ENCODE data around the gene PTPRE.

Gene PTPRE

DNA sequence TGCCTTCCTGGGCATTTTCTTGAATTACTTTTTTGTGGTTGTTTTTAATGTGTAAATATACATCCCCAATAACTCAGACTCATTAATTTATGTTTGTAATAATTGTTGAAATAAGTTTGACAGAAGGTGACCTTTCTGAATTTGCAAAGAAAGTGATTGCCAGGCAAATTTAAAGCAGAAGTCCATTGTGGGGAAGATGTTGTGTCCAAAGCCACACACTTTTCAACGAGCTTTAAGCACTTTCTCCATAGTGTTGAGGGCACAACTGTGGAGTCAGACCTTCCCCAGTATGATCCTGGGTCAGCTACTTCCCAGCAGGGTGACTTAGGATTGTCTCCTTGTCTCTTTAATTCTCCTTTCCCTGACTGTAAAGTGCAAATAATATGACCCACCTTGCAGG, 52.5 kb downstream of the PTPRE start:
- DNase-seq = no peak

DNA sequence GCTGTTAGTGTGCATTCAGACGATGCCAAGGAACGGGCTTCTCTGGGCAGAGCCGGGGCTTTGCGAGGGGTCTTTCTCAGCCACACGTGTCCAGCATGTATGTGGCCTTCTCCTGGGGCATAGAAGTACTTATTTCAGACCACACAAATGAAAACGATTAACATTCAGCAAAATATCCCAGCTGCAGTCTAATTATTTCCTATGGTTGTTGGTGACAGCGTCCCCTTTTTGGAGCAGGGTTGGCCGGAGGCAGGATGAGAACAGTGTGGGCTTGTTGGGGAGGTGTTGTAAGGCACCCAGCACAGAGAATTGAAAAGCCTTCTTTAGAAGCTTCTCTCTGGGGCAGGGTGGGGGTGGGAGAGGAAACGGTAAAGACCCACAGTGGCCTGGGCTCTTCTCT, 54.2 kb downstream of the PTPRE start:
- no peak for DNase-seq

GRCh38 chr10:127962205-127962604, 55.3 kb downstream of the PTPRE start:
- DNase-seq = no peak

DNA sequence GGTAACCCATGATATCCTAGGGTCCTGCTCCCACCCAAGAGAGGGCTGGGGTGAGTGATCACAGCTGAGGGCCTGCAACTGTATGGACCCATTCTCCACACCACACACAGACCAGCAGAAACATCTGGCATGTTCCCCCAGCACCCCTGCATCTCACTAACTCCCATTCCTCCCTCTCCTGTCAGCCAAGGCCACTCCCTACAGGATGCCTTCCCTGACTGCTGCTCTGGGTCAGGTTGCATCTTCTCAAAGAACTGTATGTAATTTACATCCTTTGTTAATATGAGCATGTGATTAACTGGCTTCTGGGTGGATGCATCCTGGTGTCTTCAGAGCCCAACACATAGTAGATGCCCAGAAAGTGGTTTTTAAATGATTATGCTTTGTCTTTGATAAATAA, 56.2 kb downstream of the PTPRE start:
- no peak for DNase-seq

DNA sequence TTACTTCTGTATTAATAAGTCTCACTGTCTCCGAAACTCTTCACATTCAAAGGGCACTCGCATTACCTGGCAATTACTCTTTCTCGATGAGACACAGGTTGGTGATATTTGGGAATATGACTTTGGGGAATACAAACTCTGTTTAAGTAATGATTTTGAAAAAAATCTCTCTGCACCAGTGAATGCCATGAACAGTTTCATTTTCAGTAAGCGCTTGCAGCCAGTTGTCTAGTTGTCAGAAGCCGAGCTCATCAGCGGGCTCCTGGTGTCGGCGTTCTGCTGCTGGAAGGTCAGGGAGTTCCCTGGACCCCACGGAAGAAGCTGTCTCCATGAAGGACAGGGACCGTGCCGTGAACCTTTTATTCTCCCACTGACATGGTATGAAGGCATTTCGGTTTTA, 57.7 kb downstream of the PTPRE start:
- DNase-seq = no peak

DNA sequence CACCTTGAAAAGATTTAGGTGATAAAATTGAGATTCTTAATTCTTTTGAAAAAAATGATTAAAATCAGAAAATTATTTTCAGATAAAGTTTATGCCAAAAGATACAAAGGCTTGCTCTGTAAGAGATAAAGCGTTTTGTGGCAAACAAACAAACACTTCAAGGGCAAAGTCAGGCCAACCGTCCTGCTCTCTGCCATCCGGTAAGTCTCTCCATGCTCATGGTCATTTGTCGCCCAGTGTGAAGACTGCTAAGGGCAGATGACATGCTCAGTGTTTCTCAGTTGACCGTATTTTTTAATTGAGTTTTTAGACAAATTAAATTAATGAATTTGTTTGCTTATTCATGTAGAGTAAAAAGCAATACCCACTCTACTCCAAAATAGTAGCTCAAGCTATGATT, 60.0 kb downstream of the PTPRE start:
- DNase-seq = no peak

DNA sequence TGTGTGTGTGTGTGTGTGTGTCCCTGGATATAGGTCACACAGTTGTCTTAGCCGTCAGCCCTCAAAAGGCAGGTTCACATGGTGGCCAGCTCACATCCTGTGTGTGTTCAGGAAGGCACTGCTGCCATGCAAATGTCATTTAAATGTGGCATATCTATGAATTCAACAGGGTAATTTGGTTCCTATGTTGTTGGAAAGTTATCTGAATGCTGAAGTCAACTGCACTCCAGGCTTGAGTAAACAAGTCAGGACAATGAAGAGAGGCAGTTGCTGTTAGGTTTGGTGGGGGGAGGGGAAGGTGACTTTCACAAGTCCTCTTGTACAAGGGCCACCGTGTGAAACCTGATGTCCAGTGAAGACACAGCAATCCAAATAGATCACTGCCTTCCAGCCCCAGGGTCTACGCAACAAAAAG, 61.1 kb downstream of the PTPRE start:
- no peak for DNase-seq

DNA sequence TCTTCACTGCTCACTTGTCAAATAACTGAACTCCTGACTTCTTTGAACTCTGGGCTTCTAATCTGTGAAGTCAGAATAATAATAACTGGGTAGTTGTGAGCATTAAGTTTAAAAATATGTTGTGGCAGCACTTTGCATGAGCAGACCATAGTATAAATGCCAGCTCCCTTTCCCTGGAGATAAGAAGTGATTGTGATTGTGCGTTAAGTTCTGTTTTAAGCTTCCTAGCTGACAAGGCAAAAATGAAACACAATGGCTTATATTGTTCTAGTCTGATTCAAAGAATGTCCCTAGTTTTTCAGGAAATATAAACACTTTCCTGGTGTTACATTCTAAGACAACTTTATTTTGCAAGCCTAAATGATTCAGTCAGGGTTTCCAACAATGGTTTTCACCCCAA, 61.8 kb downstream of the PTPRE start:
- DNase-seq = no peak

DNA sequence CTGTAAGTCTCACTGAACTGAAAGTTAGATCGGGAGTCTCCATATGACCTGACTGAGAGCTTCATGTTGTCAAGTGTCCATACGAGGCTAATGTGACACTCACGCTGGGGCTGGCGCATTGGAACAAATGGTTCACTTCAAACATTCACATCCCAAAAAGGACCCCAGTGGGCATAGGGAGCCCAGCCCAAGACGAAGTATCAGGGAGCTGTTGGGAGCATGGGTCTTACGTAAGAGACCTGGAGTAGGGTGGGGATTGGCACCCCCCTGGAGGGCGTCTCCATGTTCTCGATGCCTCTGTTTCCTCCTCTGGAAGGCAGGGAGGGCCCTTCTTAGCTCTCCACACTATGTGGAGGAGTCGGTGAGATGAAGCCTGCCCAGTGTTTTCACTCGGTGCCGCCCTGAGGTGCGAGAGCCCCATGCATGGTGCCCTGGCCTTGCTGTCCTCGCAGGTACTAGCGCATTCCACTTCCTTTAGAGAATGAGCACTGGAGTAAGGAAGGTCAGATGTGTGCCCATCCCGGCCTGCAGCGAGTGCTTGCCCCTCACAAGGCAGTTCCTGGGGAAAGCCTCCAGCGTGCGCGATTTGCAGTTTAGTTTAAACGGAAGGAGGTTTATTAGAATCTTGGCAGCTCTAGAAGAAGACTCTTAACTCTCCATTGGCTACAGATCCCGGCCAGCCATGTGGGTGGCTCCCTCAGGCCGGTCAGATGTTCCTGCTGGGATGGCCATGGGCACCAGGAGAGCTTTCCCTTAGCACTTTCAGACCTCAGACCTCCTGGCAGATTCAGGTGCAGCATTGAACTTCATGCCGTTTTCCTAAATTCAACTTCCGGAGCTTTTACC, 64.4 kb downstream of the PTPRE start:
- DNase-seq = no peak

DNA sequence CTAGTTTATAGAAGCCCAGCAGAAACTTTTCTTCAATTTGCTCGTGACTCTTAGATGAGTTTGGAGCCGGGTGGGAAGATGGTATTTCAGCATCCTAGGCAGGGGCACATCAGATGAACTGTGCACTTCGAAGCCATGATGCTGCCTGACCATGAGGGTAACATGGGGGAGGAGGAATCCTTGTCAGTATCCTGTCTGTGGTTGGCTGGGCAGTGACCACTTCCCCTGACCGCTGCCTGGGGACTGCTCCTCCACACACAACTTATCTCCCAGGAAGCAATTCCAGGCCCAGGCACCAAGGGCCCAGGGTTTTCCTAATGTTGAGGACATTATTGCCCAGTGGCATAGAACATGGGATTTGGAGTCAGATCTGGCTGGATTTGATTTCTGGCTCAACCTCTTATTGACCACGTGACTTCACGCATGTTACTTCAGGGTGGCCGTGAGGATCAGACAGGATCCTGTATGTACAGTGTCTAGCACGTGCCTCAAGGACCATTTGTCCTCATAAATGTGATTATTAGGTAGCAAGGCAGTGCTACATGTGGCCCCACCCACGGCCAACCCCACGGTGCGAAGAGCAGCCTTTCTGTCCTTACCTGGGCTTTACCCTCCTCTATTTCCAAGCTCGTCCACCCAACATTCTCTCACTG, 65.2 kb downstream of the PTPRE start:
- no peak for DNase-seq

DNA sequence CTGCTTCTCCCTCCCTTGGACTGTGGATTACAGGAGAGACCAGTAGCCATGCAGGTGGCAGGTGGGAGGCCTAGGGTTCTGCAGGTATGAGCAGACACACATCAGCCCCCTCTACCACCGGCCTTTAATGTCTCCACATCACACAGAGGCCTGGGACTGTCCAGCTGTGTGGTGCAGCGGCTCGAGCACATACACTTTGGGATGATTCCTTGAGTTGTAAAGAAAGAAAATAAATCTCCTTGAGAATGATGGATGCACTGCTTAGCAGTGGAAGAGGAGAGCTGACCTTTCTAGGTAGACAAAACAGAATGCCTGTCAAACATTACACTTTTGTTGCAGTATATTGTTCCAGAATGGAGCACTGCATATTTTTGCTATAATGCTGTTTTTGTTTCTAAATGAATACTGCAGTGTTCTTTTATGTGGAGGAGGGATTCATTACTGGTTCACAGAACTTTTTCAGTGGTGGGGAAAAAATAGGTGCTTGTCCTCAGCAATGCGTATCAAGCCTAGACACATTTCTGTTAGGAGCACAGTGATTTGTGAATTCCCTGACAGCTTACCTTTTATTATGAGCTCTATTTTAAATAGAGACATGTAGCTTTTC, 66.0 kb downstream of the PTPRE start:
- no peak for DNase-seq

DNA sequence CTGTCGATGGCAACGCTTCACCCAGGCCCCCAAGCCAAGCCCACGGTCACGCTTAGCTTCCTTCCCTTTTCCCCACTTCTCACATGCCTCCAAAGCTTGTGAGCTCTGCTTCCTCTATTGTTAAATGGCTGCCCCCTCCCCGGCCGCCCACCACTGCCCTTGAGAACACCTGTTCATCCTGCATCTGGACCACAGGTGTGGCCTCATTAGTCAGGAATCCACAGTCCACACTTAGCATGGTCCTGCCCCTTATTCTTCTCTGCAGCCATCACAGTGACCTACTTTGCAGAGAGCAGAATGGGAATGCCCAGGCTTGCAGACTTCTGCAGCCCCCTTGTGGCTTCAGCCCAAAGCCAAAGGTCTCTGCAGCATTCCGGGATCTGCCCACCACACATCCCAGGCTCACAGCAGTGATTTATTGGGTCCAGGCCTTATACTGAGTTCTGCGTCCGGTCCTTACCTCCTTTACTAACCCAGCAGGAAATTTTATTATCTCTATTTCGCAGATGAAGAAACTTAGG, 66.9 kb downstream of the PTPRE start:
- no peak for DNase-seq

- no peak for DNase-seq
Observed at GRCh38 chr10:127974911-127975310, 68.0 kb downstream of the PTPRE start.

DNA sequence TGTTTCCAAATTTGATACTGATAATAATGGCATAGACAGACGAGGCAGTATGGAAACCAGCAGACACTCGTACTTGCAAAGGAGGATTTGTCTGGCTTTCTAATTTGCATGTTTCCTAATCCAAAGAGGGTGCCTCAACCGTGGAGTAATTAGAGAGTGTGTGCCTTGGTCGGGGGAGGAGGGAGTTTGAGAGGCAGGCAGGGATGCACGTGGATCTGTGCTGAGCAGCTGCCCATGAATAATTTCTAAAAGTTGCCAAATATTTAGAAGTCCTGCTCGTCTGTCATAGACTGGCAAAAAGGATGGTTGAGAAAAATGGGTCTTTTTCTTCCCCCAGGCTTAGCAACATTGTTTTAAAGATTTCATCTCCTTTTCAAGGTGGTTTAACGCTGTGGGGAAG, 69.4 kb downstream of the PTPRE start:
- no peak for DNase-seq

DNA sequence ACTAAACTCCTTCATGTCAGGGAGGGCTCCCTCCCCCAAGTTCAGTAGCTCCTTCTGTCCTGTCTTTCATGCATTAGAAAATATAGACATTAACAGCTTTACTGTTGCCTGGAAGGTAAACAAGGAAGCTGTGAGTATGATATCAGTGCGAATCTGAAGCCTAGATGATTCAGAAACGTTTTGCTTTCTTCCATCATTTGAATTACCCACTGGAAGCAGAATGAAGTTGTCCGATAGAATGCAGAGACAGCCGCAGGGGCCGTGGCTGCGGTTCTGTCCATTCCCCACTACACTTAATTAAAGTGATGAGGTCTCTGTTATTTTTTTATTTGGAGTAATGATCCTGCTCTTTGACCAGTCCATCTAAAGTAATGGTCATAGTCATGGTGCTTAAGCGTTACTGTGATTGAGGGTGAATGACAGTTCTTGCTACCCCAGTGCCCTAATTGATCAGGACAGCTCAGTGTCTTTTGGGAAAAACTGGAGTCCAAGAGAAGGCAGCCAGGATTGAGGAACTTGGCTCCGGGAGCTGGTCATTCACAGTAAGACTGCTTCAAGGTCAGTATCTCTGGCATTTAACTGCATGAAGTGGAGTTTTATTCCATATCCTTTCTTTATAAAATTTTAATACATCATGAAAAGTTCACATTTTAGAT, 69.9 kb downstream of the PTPRE start:
- no peak for DNase-seq

- DNase-seq = no peak
Observed at GRCh38 chr10:127977357-127978009, 70.6 kb downstream of the PTPRE start.

DNA sequence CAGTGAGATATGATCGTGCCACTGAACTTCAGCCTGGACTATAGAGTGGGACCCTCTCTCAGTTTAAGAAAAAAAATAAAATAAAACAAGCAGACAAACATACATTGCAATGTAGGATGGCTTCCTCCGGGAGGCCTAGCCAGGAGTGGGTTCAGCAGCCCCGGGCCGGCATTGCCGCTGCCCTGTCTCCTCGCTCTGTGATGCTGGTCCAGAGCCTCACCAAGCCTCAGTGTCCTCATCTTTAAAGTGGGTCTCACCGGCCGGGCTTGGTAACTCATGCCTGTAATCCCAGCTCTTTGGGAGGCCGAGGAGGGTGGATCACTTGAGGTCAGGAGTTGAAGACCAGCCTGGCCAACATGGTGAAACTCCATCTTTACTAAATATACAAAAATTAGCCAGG, 71.6 kb downstream of the PTPRE start:
- no peak for DNase-seq

GRCh38 chr10:127979045-127979444, 72.1 kb downstream of the PTPRE start:
- DNase-seq = no peak

GRCh38 chr10:127979566-127979965, 72.7 kb downstream of the PTPRE start:
- no peak for DNase-seq

DNA sequence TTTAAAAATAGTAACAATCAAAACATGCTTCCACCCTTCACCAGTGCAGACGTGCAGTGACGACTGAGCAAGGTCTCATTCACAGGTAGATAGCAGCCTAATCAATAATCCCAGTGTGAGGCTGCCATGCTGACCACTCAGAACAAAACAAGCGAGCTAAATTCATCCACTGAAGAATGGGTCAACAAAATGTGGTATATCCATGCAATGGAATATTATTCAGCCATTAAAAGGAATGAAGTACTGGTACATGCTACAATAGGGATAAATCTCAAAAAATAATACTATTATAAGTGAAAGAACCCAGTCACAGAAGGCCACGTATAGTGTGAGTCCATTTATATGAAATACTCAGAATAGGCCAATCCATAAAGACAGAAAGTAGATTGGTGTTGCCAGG, 74.0 kb downstream of the PTPRE start:
- no peak for DNase-seq

DNA sequence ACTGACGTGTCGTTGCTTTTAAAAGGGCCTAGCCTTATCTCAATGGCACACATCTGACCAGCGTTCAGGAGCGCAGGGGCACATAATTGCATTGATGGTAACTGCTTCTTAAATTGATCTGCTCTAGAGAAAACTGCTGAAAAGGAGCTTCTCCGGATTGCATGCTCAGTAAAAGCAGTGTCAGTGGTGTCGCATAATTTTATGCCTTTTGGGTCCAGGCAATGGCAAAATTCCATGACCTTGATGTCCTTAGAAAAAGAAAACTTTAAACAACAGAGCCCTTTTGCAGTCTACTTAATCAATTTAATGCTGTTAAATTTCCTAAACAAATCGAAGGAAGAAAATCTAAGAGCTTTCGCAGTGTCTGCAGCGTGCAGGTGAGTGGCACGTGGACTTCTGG, 75.7 kb downstream of the PTPRE start:
- DNase-seq = peak; percentile 16

GRCh38 chr10:127983344-127984100, 76.6 kb downstream of the PTPRE start:
- DNase-seq = peak; percentile 16

All from right forelimb (tissue), 1 donor.